ENCODE results near the gene CHST1.

CHST1 gene

DNA sequence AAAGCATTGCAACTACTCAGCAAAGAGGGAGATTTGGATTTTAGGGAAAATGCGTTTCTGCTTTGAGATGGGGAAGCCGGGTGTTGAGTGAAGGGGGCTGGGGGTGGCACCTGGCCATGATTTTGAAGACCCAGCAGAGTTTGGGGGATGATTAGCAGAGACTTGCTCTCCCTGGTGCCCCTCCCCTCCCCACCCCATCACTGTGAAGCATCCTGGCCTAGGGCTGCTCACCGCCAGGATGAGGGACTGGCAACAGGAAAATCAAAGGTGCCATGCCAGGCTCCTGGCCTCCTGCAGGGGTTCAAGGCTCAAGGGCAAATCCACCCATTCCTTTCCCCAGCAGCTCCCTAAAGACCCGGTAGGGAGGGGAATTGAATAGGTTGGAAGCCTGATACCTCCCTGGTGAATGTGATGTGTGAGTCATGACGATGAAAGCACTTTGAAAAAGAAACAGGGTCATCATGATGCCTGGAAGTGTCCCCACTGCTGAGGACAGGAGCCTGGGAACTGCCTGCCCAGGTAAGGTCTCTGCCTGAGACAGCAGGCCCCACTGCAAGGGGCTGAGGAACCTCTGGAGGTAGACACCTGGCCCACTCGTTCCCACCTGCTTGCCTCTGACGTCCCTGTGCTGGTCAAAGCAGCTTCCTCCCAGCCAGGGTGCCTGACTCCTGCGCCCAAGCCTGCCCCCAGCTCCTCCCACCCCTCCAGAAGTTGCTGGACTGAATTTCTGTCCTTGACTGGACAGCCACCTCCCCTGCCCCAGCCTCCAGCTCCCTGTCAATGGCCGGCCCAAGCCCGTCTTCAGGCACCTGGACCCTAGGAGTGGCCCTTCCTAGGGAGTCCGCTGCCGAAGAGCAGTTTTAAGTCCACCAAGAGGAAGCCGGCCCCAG, 1.7 kb downstream of the CHST1 start:
- no peak for TF ChIP-seq POLR2AphosphoS5 (IDR thresholded peaks at IDR 0.05; ENCODE audit: low read depth, low read length)
- no peak for TF ChIP-seq POLR2A (IDR thresholded peaks at IDR 0.05; ENCODE audit: low read depth, low read length)
- TF ChIP-seq TAF1 (IDR thresholded peaks at IDR 0.05; ENCODE audit: borderline replicate concordance, low read depth, low read length), result no peak
- DNase-seq (ENCODE audit: insufficient read length) (no peak), FAIRE-seq (no peak)

DNA sequence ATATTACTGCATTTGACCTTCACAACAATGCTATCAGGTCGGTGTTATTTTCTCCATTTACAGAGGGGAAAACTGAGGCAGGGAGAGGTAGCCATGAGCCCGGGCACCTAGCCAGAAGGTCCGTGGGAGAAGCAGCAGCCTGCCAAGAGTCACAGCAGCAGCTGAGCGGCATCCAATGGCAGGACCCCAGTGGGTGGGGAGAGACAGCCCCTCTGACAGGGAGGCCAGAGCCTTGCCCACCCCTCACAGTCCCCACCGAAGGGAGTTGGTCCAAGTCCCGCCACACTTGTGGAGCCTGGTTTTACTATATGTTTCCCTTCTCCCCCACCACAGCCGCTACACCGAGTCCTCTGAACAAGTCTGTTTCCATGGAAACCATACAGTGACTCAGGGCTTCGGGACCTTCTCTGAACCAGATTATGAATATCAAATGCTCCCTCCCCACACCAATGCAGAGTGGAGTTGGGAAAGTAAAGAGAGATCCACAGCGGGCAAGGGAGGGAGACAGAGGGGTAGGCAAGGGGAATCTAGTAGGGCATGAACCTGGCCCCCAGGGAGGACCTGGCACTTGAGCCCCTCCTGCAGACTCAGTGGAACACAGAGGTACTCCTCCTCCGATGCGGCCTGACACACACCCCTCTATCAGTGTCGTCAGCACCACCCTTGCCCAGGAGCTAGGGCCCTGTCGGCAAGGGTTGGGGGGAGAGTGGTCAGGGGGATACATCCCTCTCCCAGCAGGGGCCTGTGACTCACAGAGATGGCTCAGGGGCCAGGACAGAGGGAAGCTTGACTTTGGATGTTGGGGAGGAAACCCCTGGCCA, 2.5 kb downstream of the CHST1 start:
- FAIRE-seq (no peak), DNase-seq (ENCODE audit: insufficient read length) (no peak)
- TF ChIP-seq POLR2AphosphoS5 (IDR thresholded peaks at IDR 0.05; ENCODE audit: low read depth, low read length), result no peak
- no peak for TF ChIP-seq TAF1 (IDR thresholded peaks at IDR 0.05; ENCODE audit: borderline replicate concordance, low read depth, low read length)

DNA sequence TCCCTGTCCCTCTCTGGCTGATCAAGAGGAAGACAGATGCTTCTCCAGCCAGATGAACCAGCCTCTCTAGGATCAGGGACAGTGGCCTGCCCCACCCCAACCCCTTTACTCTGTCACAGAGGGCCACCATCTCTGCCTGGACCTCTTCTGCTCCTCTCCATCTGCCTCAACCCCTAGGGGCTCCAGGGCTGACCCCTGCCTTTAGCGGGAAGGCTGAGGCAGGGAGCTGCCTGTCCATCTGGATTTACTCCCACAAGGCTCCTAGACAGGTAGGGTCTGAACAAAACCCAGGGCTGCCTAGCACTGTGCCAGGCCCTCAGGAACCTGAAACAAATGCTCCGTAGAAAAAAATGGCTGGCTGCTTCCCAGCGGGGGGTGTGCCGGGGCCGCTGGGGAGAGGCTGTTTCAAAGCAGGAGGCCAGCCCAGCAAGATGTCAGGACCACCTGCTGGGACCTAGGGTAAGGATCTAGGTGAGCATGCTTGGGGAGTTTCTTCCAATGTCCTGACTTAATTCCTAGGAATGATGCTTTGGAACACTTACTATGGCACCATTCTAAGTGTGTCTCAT, 3.2 kb downstream of the CHST1 start:
- DNase-seq (ENCODE audit: insufficient read length) (no peak), FAIRE-seq (no peak)
- TF ChIP-seq POLR2A (IDR thresholded peaks at IDR 0.05; ENCODE audit: low read depth, low read length) (no peak), POLR2AphosphoS5 (IDR thresholded peaks at IDR 0.05; ENCODE audit: low read depth, low read length) (no peak), TAF1 (IDR thresholded peaks at IDR 0.05; ENCODE audit: borderline replicate concordance, low read depth, low read length) (no peak)

DNA sequence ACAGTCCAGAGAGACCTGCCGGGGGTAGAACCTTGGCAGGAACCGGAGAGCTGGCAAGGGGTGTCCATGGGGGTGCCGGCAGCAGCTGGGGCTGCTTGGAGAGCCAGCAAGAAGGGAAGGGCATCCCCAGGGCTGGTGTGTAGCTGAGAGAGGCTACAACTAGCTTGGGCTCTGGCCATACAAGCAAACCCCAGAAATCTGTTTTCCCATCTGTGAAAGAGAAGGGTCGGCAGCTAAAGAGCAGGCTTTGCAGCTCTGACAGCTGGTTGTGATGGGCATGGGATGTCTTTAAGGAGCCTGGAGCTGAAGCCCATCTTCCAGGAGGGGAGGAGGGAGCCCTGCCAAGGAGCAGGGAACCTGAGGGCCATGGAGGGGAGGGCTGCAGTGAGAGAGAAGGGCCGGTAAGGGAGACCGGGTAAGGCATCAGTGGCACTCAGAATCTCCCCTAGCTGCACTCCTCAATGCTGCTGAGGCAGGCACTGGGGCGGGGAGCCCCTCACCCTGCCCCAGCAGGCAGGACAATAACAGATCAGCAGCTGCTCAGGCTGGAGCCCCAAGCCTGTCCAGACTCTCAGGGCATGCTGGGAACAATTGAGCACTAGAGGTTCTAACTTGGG, 3.9 kb downstream of the CHST1 start:
- FAIRE-seq (no peak), DNase-seq (ENCODE audit: insufficient read length) (no peak)
- no peak for TF ChIP-seq POLR2A (IDR thresholded peaks at IDR 0.05; ENCODE audit: low read depth, low read length)
- no peak for TF ChIP-seq TAF1 (IDR thresholded peaks at IDR 0.05; ENCODE audit: borderline replicate concordance, low read depth, low read length)
- TF ChIP-seq POLR2AphosphoS5 (IDR thresholded peaks at IDR 0.05; ENCODE audit: low read depth, low read length), result no peak

DNA sequence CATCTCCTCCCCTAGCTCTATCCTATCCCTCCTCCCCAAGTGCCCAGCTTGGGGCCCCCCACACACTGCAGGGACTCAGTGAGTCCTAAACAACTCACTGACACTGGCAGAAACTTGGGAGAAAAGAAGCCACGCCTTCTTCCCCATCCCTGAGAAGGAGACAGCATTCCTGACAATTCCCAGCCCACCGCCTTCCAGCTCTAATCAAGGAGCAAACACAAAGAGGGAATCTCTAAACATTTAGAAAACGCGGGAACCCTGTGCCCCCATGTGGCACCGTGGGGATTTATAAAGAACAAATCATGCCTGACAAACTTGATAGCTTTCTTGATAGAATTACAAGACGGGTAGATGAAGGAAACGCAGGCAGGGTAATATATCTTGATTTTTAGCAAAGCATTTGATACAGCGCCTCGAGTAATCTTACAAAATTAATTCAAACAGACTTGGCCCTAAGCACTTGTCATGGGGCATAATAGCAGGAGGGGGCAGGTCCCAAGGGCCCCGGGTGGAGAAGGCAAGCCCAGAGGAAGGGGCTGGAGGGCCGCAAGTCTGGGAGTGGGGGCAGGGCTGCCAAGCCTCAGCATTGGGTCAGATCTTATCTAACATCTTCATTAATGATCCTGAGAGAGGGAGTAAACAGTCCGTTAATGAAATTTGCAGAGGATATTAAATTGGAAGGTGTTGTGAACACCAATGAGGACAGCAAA, 4.5 kb downstream of the CHST1 start:
- TF ChIP-seq POLR2A (IDR thresholded peaks at IDR 0.05; ENCODE audit: low read depth, low read length) (no peak), TAF1 (IDR thresholded peaks at IDR 0.05; ENCODE audit: borderline replicate concordance, low read depth, low read length) (no peak), POLR2AphosphoS5 (IDR thresholded peaks at IDR 0.05; ENCODE audit: low read depth, low read length) (no peak)
- no peak for DNase-seq (ENCODE audit: insufficient read length)
- no peak for FAIRE-seq

DNA sequence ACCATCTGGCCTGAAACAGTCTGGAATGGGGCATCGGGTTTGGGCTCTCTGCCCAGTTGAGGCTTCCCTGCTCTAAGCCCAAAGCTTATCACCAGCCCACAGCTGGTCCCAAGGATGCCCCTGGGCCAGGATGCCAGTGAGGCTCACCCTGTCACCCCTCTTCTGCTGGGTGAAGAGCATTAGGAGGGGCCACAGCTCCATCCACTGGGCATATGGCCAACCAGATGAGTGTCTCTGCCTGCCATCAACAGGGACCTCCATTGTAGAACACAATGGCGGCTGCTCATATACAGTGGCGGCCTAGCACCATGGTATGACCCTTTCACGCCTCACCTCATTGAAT, 5.6 kb downstream of the CHST1 start:
- DNase-seq (ENCODE audit: insufficient read length), result no peak

DNA sequence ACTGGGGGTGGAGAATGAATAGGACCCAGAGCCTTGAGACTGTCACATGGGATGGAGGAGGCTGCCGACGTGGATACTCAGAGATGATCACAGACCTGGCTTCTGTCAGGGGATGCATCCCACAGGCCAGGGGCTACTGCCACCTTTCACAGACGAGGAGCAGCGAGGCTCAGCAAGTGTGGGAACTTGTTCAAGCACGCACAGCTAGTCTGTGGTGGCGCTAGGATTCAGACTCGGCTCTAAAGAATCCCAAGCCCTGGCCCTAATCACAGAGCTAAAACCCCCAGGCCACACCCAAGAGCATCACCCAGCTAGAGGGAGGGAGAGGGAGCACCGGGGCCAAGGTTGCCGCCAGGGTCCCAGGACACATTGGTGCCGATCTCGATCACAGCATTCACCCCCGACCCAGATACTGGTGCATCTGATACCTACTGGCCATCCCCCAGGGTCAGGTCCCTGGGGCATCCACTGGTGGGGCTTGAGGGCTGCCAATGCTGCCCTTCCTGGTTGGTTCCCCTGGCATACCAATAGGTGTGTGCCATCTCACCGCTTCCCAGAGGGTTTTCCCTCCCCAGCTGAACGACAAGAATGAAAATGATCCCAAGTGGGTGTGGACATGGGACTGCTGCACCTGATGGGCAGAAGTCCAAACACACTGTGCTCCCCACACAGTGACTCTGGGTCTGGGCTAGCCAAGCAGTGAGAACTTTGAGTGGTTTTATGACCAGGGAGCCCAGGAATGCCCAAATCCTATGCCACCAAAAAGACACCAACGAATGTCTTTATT, 6.2 kb downstream of the CHST1 start:
- DNase-seq (ENCODE audit: insufficient read length) (no peak), FAIRE-seq (no peak)
- no peak for TF ChIP-seq POLR2A (IDR thresholded peaks at IDR 0.05; ENCODE audit: low read depth, low read length)
- no peak for TF ChIP-seq TAF1 (IDR thresholded peaks at IDR 0.05; ENCODE audit: borderline replicate concordance, low read depth, low read length)
- no peak for TF ChIP-seq POLR2AphosphoS5 (IDR thresholded peaks at IDR 0.05; ENCODE audit: low read depth, low read length)

More for the DNA sequence above, 5.6 kb downstream of the CHST1 start:
- no peak for FAIRE-seq
- TF ChIP-seq TAF1 (IDR thresholded peaks at IDR 0.05; ENCODE audit: borderline replicate concordance, low read depth, low read length) (no peak), POLR2A (IDR thresholded peaks at IDR 0.05; ENCODE audit: low read depth, low read length) (no peak), POLR2AphosphoS5 (IDR thresholded peaks at IDR 0.05; ENCODE audit: low read depth, low read length) (no peak)

DNA sequence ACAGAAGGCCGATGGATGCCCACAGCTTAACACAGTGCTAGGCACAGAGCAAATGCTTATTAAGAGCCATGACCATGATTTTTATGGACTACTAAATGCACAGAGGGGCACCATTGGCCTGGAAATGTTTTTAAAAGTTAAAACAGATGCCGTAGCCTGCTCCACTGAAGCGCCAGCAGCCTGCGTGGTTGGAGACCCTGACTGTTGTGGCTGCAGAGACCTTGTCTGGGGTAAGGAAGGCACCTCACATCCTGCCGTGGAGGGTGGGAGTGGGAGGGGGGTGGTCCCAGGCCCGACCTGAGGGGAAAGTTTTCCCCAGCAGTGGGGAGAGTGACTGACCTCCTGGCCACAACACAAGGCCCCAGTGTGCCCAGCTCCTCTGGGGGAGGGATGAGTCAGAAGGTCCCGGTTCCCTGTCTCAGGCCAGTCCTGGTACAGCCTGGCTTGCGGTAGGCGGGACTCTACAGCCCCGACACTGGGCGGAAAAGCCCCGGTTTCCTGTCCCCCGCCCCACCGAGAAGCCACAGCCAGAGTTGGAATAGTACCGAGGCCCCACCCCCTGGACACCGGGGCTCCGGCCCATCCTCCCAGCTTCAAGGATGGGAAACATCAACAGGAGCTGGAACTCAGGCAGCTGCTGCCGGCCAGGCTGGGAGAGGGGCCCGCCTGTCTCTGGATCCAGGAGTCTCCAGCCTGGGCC, 7.0 kb downstream of the CHST1 start:
- FAIRE-seq (no peak), DNase-seq (ENCODE audit: insufficient read length) (no peak)
- TF ChIP-seq POLR2A (IDR thresholded peaks at IDR 0.05; ENCODE audit: low read depth, low read length), result no peak
- TF ChIP-seq POLR2AphosphoS5 (IDR thresholded peaks at IDR 0.05; ENCODE audit: low read depth, low read length), result no peak
- no peak for TF ChIP-seq TAF1 (IDR thresholded peaks at IDR 0.05; ENCODE audit: borderline replicate concordance, low read depth, low read length)

DNA sequence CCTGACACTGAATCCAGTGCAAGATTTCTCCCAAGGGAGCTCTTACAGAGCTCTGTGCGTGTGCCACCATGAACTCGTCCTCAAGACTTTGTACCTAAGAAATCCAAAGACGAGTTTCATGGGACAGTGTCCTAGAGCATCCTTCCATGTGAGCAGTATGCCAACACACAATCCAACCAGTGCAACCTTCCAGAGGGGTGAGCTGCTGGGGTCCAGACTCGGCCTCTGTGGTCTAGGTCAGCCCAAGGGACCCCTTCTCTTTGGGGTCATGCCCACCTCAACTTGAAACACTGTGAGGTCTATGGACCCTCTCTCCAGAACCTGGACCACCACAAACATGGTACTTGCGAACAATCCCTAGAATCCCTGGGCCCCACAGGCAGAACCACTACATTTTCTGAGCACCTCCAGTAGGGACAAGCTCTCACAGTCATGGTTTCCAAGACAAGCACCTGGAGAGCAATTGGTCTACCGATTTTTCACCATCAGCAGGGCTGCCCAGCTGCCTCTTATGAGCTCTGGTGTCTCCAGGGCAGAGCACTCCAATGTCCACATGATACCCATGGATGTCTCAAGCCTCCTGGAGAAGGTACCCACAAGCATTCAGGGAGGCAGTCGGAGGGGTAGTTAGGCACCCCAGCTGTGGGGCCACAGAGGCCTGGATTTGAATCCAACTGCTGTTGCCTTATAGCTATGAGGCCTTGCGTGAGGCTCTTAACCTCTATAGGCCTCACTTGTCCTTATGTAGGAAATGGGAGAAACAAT, 7.7 kb downstream of the CHST1 start:
- peak; percentile 21 for FAIRE-seq

More for the DNA sequence above, 7.7 kb downstream of the CHST1 start:
- DNase-seq (ENCODE audit: insufficient read length), result no peak
- TF ChIP-seq TAF1 (IDR thresholded peaks at IDR 0.05; ENCODE audit: borderline replicate concordance, low read depth, low read length) (no peak), POLR2A (IDR thresholded peaks at IDR 0.05; ENCODE audit: low read depth, low read length) (no peak), POLR2AphosphoS5 (IDR thresholded peaks at IDR 0.05; ENCODE audit: low read depth, low read length) (no peak)
